ENCODE measurements around the gene ALDH5A1.

Gene ALDH5A1

GRCh38 chr6:24565196-24565595 is 70.4 kb downstream of the ALDH5A1 start:
- no peak overlapping the region for H3K14ac ChIP-seq (ENCODE audit: low read length)
- H3K36me3 ChIP-seq (ENCODE audit: control insufficient read depth in 1 of 2, insufficient read depth in 2 of 2, low read length in 2 of 2) = no peaks in the 10 kb centered on the region
- no peak overlapping the region for H2BK12ac ChIP-seq (ENCODE audit: low read length)
- H3K18ac ChIP-seq (ENCODE audit: low read length) = no peak overlapping the region
- no peaks in the 10 kb centered on the region for H3K4me1 ChIP-seq (ENCODE audit: control insufficient read depth in 1 of 2, insufficient read depth in 2 of 2, low read length in 2 of 2)
- H2AFZ ChIP-seq (ENCODE audit: insufficient read depth, low read length, poor library complexity) = no peak overlapping the region
- no peak overlapping the region for H3K9ac ChIP-seq (ENCODE audit: low read length)
- no peak overlapping the region for H4K91ac ChIP-seq (ENCODE audit: low read depth, low read length)
- no peak overlapping the region for H3K4ac ChIP-seq (ENCODE audit: low read depth, low read length)
- no peaks in the 10 kb centered on the region for H3K79me1 ChIP-seq (ENCODE audit: low read length)
- H3K4me2 ChIP-seq (ENCODE audit: low read length) = no peak overlapping the region
- no peak overlapping the region for H3K23ac ChIP-seq (ENCODE audit: low read length)
- H3K27ac ChIP-seq (ENCODE audit: low read depth, low read length) = no peak overlapping the region
- no peak overlapping the region for H2AK5ac ChIP-seq (ENCODE audit: low read length)
- no peak overlapping the region for H4K12ac ChIP-seq (ENCODE audit: low read depth, low read length)
- H3K27me3 ChIP-seq (ENCODE audit: insufficient read depth, low read length) = no peaks in the 10 kb centered on the region
- H2BK120ac ChIP-seq (ENCODE audit: insufficient read depth, low read length, poor library complexity) = no peak overlapping the region
- no peak overlapping the region for H3K4me3 ChIP-seq (ENCODE audit: low read depth, low read length)
- DNase-seq = peak; percentile 66 to 89
- no CpG with 5 or more reads among the region's 9 CpGs for WGBS (ENCODE audit: extremely low coverage, insufficient coverage, insufficient read length)
- no peak overlapping the region for H4K8ac ChIP-seq (ENCODE audit: low read depth, low read length)
- no peak overlapping the region for H2BK5ac ChIP-seq (ENCODE audit: low read depth, low read length, poor library complexity)
- H3K9me3 ChIP-seq (ENCODE audit: insufficient read depth, low read depth, low read length) = peaks cover 2% of the 10 kb centered on the region
- H3K79me2 ChIP-seq (ENCODE audit: control insufficient read depth, insufficient read depth, low read length, poor library complexity) = no peaks in the 10 kb centered on the region

GRCh38 chr6:24566020-24566767 is 71.4 kb downstream of the ALDH5A1 start:
- Histone ChIP-seq H3K4me2 (ENCODE audit: low read length) (no peak overlapping the region), H2AFZ (ENCODE audit: insufficient read depth, low read length, poor library complexity) (no peak overlapping the region), H3K79me2 (ENCODE audit: control insufficient read depth, insufficient read depth, low read length, poor library complexity) (no peaks in the 10 kb centered on the region), H3K27me3 (ENCODE audit: insufficient read depth, low read length) (no peaks in the 10 kb centered on the region), H3K4ac (ENCODE audit: low read depth, low read length) (no peak overlapping the region), H2BK5ac (ENCODE audit: low read depth, low read length, poor library complexity) (no peak overlapping the region), H3K4me1 (ENCODE audit: control insufficient read depth in 1 of 2, insufficient read depth in 2 of 2, low read length in 2 of 2) (no peaks in the 10 kb centered on the region), H4K8ac (ENCODE audit: low read depth, low read length) (no peak overlapping the region), H4K12ac (ENCODE audit: low read depth, low read length) (no peak overlapping the region), H3K79me1 (ENCODE audit: low read length) (no peaks in the 10 kb centered on the region), H3K9ac (ENCODE audit: low read length) (no peak overlapping the region), H2BK120ac (ENCODE audit: insufficient read depth, low read length, poor library complexity) (no peak overlapping the region), H3K9me3 (ENCODE audit: insufficient read depth, low read depth, low read length) (peaks cover 2% of the 10 kb centered on the region), H3K14ac (ENCODE audit: low read length) (no peak overlapping the region), H3K18ac (ENCODE audit: low read length) (no peak overlapping the region), H2BK12ac (ENCODE audit: low read length) (no peak overlapping the region), H3K23ac (ENCODE audit: low read length) (no peak overlapping the region), H3K36me3 (ENCODE audit: control insufficient read depth in 1 of 2, insufficient read depth in 2 of 2, low read length in 2 of 2) (no peaks in the 10 kb centered on the region), H3K4me3 (ENCODE audit: low read depth, low read length) (no peak overlapping the region), H2AK5ac (ENCODE audit: low read length) (no peak overlapping the region), H3K27ac (ENCODE audit: low read depth, low read length) (no peak overlapping the region), H4K91ac (ENCODE audit: low read depth, low read length) (no peak overlapping the region)
- WGBS (ENCODE audit: extremely low coverage, insufficient coverage, insufficient read length) = no CpG with 5 or more reads among the region's 5 CpGs
- peak; percentile 46 to 80 for DNase-seq

DNA sequence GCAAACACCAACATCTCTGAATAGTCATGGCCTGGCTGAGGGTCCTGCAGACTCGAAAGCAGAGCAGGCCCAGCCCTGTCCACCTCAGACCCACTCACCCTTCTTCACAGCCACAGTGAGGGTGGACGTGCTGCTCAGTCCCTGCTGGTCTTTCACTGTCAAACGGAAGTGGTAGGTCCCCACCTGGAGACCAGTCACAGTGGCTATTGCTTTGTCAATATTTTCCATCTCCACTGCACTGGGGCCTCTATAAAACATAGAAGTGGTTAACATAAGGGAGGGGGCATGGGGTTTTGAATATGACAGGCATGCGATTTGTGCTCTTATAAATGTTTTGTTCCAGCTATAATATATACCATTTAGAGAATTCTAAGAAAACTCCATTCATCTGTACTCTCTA is 73.9 kb downstream of the ALDH5A1 start:
- no peak overlapping the region for H3K23ac ChIP-seq (ENCODE audit: low read length)
- no CpG with 5 or more reads among the region's 4 CpGs for WGBS (ENCODE audit: extremely low coverage, insufficient coverage, insufficient read length)
- no peak overlapping the region for H4K8ac ChIP-seq (ENCODE audit: low read depth, low read length)
- no peak overlapping the region for H2AK5ac ChIP-seq (ENCODE audit: low read length)
- no peaks in the 10 kb centered on the region for H3K36me3 ChIP-seq (ENCODE audit: control insufficient read depth in 1 of 2, insufficient read depth in 2 of 2, low read length in 2 of 2)
- H3K4me3 ChIP-seq (ENCODE audit: low read depth, low read length) = no peak overlapping the region
- peaks cover 2% of the 10 kb centered on the region for H3K9me3 ChIP-seq (ENCODE audit: insufficient read depth, low read depth, low read length)
- H2AFZ ChIP-seq (ENCODE audit: insufficient read depth, low read length, poor library complexity) = no peak overlapping the region
- DNase-seq = no peak
- no peaks in the 10 kb centered on the region for H3K79me1 ChIP-seq (ENCODE audit: low read length)
- H3K27me3 ChIP-seq (ENCODE audit: insufficient read depth, low read length) = no peaks in the 10 kb centered on the region
- H4K12ac ChIP-seq (ENCODE audit: low read depth, low read length) = no peak overlapping the region
- no peak overlapping the region for H4K91ac ChIP-seq (ENCODE audit: low read depth, low read length)
- H3K4me1 ChIP-seq (ENCODE audit: control insufficient read depth in 1 of 2, insufficient read depth in 2 of 2, low read length in 2 of 2) = no peaks in the 10 kb centered on the region
- no peaks in the 10 kb centered on the region for H3K79me2 ChIP-seq (ENCODE audit: control insufficient read depth, insufficient read depth, low read length, poor library complexity)
- H2BK5ac ChIP-seq (ENCODE audit: low read depth, low read length, poor library complexity) = no peak overlapping the region
- no peak overlapping the region for H3K4ac ChIP-seq (ENCODE audit: low read depth, low read length)
- no peak overlapping the region for H3K4me2 ChIP-seq (ENCODE audit: low read length)
- H3K14ac ChIP-seq (ENCODE audit: low read length) = no peak overlapping the region
- H3K9ac ChIP-seq (ENCODE audit: low read length) = no peak overlapping the region
- no peak overlapping the region for H3K18ac ChIP-seq (ENCODE audit: low read length)
- H3K27ac ChIP-seq (ENCODE audit: low read depth, low read length) = no peak overlapping the region
- H2BK120ac ChIP-seq (ENCODE audit: insufficient read depth, low read length, poor library complexity) = no peak overlapping the region
- no peak overlapping the region for H2BK12ac ChIP-seq (ENCODE audit: low read length)

GRCh38 chr6:24569811-24570210 is 75.0 kb downstream of the ALDH5A1 start:
- H3K14ac ChIP-seq (ENCODE audit: low read length) = no peak overlapping the region
- no peak overlapping the region for H3K4me3 ChIP-seq (ENCODE audit: low read depth, low read length)
- no peak overlapping the region for H2AK5ac ChIP-seq (ENCODE audit: low read length)
- H3K9me3 ChIP-seq (ENCODE audit: insufficient read depth, low read depth, low read length) = peaks cover 2% of the 10 kb centered on the region
- no peak overlapping the region for H3K4ac ChIP-seq (ENCODE audit: low read depth, low read length)
- no peak overlapping the region for H4K8ac ChIP-seq (ENCODE audit: low read depth, low read length)
- no peaks in the 10 kb centered on the region for H3K79me1 ChIP-seq (ENCODE audit: low read length)
- H2AFZ ChIP-seq (ENCODE audit: insufficient read depth, low read length, poor library complexity) = no peak overlapping the region
- no peaks in the 10 kb centered on the region for H3K36me3 ChIP-seq (ENCODE audit: control insufficient read depth in 1 of 2, insufficient read depth in 2 of 2, low read length in 2 of 2)
- no peak overlapping the region for H3K18ac ChIP-seq (ENCODE audit: low read length)
- H4K12ac ChIP-seq (ENCODE audit: low read depth, low read length) = no peak overlapping the region
- no peak overlapping the region for H2BK120ac ChIP-seq (ENCODE audit: insufficient read depth, low read length, poor library complexity)
- no CpG with 5 or more reads among the region's 5 CpGs for WGBS (ENCODE audit: extremely low coverage, insufficient coverage, insufficient read length)
- DNase-seq = no peak
- H3K27me3 ChIP-seq (ENCODE audit: insufficient read depth, low read length) = no peaks in the 10 kb centered on the region
- no peak overlapping the region for H4K91ac ChIP-seq (ENCODE audit: low read depth, low read length)
- no peak overlapping the region for H2BK5ac ChIP-seq (ENCODE audit: low read depth, low read length, poor library complexity)
- no peak overlapping the region for H3K9ac ChIP-seq (ENCODE audit: low read length)
- H2BK12ac ChIP-seq (ENCODE audit: low read length) = no peak overlapping the region
- no peak overlapping the region for H3K27ac ChIP-seq (ENCODE audit: low read depth, low read length)
- H3K79me2 ChIP-seq (ENCODE audit: control insufficient read depth, insufficient read depth, low read length, poor library complexity) = no peaks in the 10 kb centered on the region
- H3K4me2 ChIP-seq (ENCODE audit: low read length) = no peak overlapping the region
- no peaks in the 10 kb centered on the region for H3K4me1 ChIP-seq (ENCODE audit: control insufficient read depth in 1 of 2, insufficient read depth in 2 of 2, low read length in 2 of 2)
- H3K23ac ChIP-seq (ENCODE audit: low read length) = no peak overlapping the region

Data from trophoblast cell (in vitro differentiated cells and primary cell).